Endodermal cell (in vitro differentiated cells): ENCODE measurements around the gene CAMTA1. TPM values are rescaled to one million over a fixed set of nuclear protein-coding genes. Genes with fewer than 3 reads are reported as not detected.

Experiments used
- DNase-seq: peaks from one replicate; pipeline ENCODE4 v3.0.0-alpha.2; 2017
- H3K27ac ChIP-seq: 2 replicates; pipeline ENCODE4 v1.5.1; 2013; ENCODE audit warnings: mild to moderate bottlenecking, low read depth, low read length, moderate library complexity
- H3K27me3 ChIP-seq: 2 replicates; pipeline ENCODE4 v1.6.1; 2013; ENCODE audit warnings: mild to moderate bottlenecking, low read length, moderate library complexity; ENCODE audit not compliant: insufficient read depth, control insufficient read depth, poor library complexity, severe bottlenecking
- H3K36me3 ChIP-seq: 2 replicates; pipeline ENCODE4 v1.7.0; 2013; ENCODE audit warnings: mild to moderate bottlenecking, low read length, moderate library complexity; ENCODE audit not compliant: control insufficient read depth, insufficient read depth
- H3K4me1 ChIP-seq: one replicate; pipeline ENCODE4 v1.7.0; 2013; ENCODE audit warnings: low read length; ENCODE audit not compliant: control insufficient read depth, insufficient read depth
- H3K4me3 ChIP-seq: 2 replicates; pipeline ENCODE4 v1.5.1; 2013; ENCODE audit warnings: mild to moderate bottlenecking, low read length, moderate library complexity
- H3K9ac ChIP-seq: 2 replicates; pipeline ENCODE4 v1.6.1; 2013; ENCODE audit warnings: mild to moderate bottlenecking, low read length, moderate library complexity; ENCODE audit not compliant: poor library complexity, severe bottlenecking; ENCODE audit errors: extremely low read depth
- H3K9me3 ChIP-seq: 2 replicates; pipeline ENCODE4 v1.6.1; 2013; ENCODE audit warnings: mild to moderate bottlenecking, low read length, moderate library complexity; ENCODE audit not compliant: control insufficient read depth
- H3K27ac Mint-ChIP-seq: 2 replicates; pipeline ENCODE4 v1.8.0; 2020; ENCODE audit warnings: mixed read lengths
- H3K27me3 Mint-ChIP-seq: 2 replicates; pipeline ENCODE4 v1.8.0; 2021; ENCODE audit warnings: mild to moderate bottlenecking, mixed read lengths; ENCODE audit not compliant: insufficient read depth
- H3K36me3 Mint-ChIP-seq: 2 replicates; pipeline ENCODE4 v1.8.0; 2020; ENCODE audit warnings: low read depth, mixed read lengths
- H3K4me1 Mint-ChIP-seq: 2 replicates; pipeline ENCODE4 v1.8.0; 2020; ENCODE audit warnings: mixed read lengths
- H3K4me3 Mint-ChIP-seq: 2 replicates; pipeline ENCODE4 v1.8.0; 2020; ENCODE audit warnings: mild to moderate bottlenecking, moderate library complexity, mixed read lengths
- H3K9me3 Mint-ChIP-seq: 2 replicates; pipeline ENCODE4 v1.8.0; 2020; ENCODE audit warnings: mild to moderate bottlenecking, mixed read lengths
- WGBS, 2 experiments: methylation state at CpG; one replicate each; pipeline versions ENCODE4 v1.1.5 to v1.1.7; 2013; ENCODE audit warnings: missing lambda C conversion rate in 2 of 2, mixed read lengths in 1 of 2; ENCODE audit not compliant: insufficient coverage in 1 of 2, insufficient read length in 1 of 2; 5-methylcytosine and 5-hydroxymethylcytosine counted together
- total RNA-seq, 2 donors: library from RNA; stranded (reverse); fragmentation: NEBNext Ultra II Directional in 1 of 2; extraction: Animal tissue kit (Norgen Biotek cat#: 25700) in 1 of 2; gene quantifications; 2 replicates in 1 of 2; 3 replicates in 1 of 2; pipeline ENCODE4 v1.2.1, GENCODE V29; 2021
- TF ChIP-seq, protein P1 (sequence below): fragments of 200-600 bp; sonication (generic); conservative IDR thresholded peaks from 2 replicates; pipeline ENCODE4 v1.5.0; 2021; ENCODE audit warnings: antibody characterized with exemption, mild to moderate bottlenecking

Gene CAMTA1
- total RNA-seq, 2 donors from 2014 or later = 123 to 137 TPM

DNA sequence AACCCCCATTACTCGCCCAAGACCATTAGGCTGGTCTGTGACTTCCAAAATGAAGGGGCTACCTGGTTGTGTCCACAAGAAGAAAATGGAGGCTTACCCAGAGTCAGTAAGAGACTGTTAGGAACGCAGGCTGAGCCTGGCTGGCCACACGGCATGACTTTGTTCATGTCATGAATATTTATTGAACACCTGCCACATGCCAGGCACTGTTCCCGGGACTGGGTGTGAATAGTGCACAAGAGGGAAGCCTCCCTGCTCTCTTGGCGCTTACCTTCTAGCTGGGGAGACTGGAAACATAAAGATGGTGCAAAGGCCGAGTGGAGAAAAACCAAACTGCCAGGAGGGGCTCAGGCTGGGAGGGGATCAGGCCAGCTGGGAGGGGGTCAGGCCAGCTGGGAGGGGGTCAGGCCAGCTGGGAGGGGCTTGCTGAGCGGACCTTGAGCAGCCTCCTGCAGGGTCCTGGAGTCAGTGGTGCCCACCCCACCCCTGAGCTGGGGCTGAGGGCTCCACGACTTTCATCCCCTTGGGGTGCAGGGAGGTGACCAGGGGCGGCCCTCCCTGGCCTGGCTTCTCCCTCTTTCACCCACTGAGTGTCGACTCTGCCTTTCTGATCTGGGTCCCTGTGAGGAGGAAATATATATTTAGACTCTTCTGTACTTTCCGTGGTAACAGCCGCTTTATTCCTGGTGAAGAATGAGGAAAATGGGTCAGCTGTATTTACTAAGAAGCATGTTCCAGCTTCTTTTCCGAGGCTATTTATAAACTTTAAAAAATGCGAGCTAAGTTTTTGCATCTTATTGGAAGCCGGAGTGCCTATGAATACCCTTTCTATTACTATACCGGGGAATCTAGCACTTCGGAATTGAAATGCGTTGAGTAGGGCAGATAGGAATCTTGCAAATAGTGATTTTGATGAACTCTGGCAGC lies 139.0 kb downstream of the CAMTA1 start:
- Histone ChIP-seq H3K4me3 (no peak overlapping the region), H3K9me3 (no peaks in the 10 kb centered on the region), H3K9ac (no peak overlapping the region), H3K27ac (no peak overlapping the region), H3K27me3 (no peaks in the 10 kb centered on the region), H3K36me3 (no peaks in the 10 kb centered on the region), H3K4me1 (no peaks in the 10 kb centered on the region)
- Mint-ChIP-seq H3K27me3 (no peaks in the 10 kb centered on the region), H3K27ac (no peak overlapping the region), H3K9me3 (peaks cover 29% of the 10 kb centered on the region), H3K4me3 (no peak overlapping the region), H3K4me1 (peaks cover 2% of the 10 kb centered on the region), H3K36me3 (peaks cover 10% of the 10 kb centered on the region)
- no peak for DNase-seq
- TF ChIP-seq, protein P1, sequence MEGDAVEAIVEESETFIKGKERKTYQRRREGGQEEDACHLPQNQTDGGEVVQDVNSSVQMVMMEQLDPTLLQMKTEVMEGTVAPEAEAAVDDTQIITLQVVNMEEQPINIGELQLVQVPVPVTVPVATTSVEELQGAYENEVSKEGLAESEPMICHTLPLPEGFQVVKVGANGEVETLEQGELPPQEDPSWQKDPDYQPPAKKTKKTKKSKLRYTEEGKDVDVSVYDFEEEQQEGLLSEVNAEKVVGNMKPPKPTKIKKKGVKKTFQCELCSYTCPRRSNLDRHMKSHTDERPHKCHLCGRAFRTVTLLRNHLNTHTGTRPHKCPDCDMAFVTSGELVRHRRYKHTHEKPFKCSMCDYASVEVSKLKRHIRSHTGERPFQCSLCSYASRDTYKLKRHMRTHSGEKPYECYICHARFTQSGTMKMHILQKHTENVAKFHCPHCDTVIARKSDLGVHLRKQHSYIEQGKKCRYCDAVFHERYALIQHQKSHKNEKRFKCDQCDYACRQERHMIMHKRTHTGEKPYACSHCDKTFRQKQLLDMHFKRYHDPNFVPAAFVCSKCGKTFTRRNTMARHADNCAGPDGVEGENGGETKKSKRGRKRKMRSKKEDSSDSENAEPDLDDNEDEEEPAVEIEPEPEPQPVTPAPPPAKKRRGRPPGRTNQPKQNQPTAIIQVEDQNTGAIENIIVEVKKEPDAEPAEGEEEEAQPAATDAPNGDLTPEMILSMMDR = no peak
- 87 to 96% methylated on average over 15 to 18 of the region's 18 CpGs for WGBS, 2 experiments

DNA sequence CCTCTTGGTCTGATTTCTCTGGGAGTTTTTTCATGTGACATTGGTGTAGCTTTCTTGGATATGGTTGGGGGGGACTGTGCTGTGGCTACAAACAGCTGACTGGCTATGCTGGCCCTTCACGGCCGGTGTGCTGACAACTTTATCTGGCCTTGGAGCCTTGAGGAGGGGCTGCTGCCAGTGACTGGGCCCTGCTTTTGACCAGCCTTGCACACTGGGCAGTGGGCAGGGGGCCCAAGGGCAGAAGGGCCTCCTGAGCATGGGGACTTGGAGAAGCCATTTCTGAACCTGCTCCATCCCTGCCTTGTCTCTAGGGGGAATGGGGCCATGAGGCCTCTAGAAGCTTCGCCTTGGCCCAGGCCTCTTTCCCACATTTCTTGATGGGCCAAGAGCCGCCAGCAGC lies 139.6 kb downstream of the CAMTA1 start:
- H3K27ac ChIP-seq = no peak overlapping the region
- TF ChIP-seq, protein P1 = no peak
- peaks cover 7% of the 10 kb centered on the region for H3K36me3 Mint-ChIP-seq
- 90% methylated on average over 3 to 4 of the region's 4 CpGs for WGBS, 2 experiments
- no peak for DNase-seq
- no peaks in the 10 kb centered on the region for H3K36me3 ChIP-seq
- H3K27ac Mint-ChIP-seq = no peak overlapping the region
- H3K4me1 ChIP-seq = no peaks in the 10 kb centered on the region
- H3K27me3 ChIP-seq = no peaks in the 10 kb centered on the region
- peaks cover 24% of the 10 kb centered on the region for H3K9me3 Mint-ChIP-seq
- no peak overlapping the region for H3K4me3 Mint-ChIP-seq
- H3K4me1 Mint-ChIP-seq = peaks cover 2% of the 10 kb centered on the region
- no peaks in the 10 kb centered on the region for H3K27me3 Mint-ChIP-seq
- no peak overlapping the region for H3K4me3 ChIP-seq
- H3K9ac ChIP-seq = no peak overlapping the region
- no peaks in the 10 kb centered on the region for H3K9me3 ChIP-seq

DNA sequence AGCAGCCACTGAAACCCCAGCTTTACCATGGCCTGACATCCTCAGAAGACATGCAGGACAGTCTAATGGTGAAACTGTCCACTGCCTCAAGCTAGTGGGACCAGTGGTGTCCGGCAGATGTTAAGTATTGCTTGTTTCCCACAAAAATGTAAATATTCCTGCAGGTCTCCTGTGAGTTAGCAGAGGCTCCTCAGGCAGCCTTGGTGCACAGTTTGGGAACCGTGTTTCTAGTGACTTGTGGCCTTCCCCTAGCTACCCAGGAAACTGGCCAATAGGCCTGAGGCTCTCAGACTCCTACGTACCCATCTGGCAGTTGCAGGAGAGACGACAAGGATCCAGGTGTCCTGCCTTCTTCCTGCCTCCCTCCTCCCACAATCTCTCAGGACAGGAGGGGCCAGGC lies 142.4 kb downstream of the CAMTA1 start:
- no peaks in the 10 kb centered on the region for H3K27me3 Mint-ChIP-seq
- no peaks in the 10 kb centered on the region for H3K36me3 ChIP-seq
- H3K9ac ChIP-seq = no peak overlapping the region
- no peaks in the 10 kb centered on the region for H3K9me3 ChIP-seq
- no peaks in the 10 kb centered on the region for H3K9me3 Mint-ChIP-seq
- no peaks in the 10 kb centered on the region for H3K27me3 ChIP-seq
- H3K4me3 ChIP-seq = no peak overlapping the region
- H3K4me1 ChIP-seq = no peaks in the 10 kb centered on the region
- no peaks in the 10 kb centered on the region for H3K36me3 Mint-ChIP-seq
- 72 to 80% methylated on average over 1 to 4 of the region's 4 CpGs for WGBS, 2 experiments
- no peak overlapping the region for H3K4me3 Mint-ChIP-seq
- no peak for DNase-seq
- H3K27ac Mint-ChIP-seq = no peak overlapping the region
- no peak overlapping the region for H3K27ac ChIP-seq
- peaks cover 2% of the 10 kb centered on the region for H3K4me1 Mint-ChIP-seq
- TF ChIP-seq, protein P1 = no peak
